Neuronal stem cell (in vitro differentiated cells): ENCODE measurements around the gene RPL13.

Source experiments
- DNase-seq: peaks from one replicate; pipeline ENCODE4 v3.0.0-alpha.2; 2013; ENCODE audit warnings: low spot score
- H2AFZ ChIP-seq: one replicate; pipeline ENCODE4 v1.6.1; 2013; ENCODE audit warnings: mild to moderate bottlenecking, low read length, inconsistent platforms
- H2AK5ac ChIP-seq: 2 replicates; pipeline ENCODE4 v1.6.1; 2013; ENCODE audit warnings: low read depth, mild to moderate bottlenecking, inconsistent platforms, low read length, moderate library complexity, mixed read lengths
- H2BK120ac ChIP-seq: 2 replicates; pipeline ENCODE4 v1.6.1; 2013; ENCODE audit warnings: low read depth, mild to moderate bottlenecking, inconsistent platforms, low read length, moderate library complexity, mixed read lengths
- H2BK12ac ChIP-seq: one replicate; pipeline ENCODE4 v1.6.1; 2013; ENCODE audit warnings: low read length, inconsistent platforms
- H2BK15ac ChIP-seq: 2 replicates; pipeline ENCODE4 v1.6.1; 2013; ENCODE audit warnings: mild to moderate bottlenecking, low read length, inconsistent platforms, mixed read lengths
- H2BK5ac ChIP-seq: one replicate; pipeline ENCODE4 v1.6.1; 2013; ENCODE audit warnings: inconsistent platforms, mild to moderate bottlenecking, low read length, moderate library complexity
- H3K14ac ChIP-seq: one replicate; pipeline ENCODE4 v1.6.1; 2013; ENCODE audit warnings: low read length, inconsistent platforms
- H3K18ac ChIP-seq: 2 replicates; pipeline ENCODE4 v1.6.1; 2013; ENCODE audit warnings: low read length, inconsistent platforms
- H3K23ac ChIP-seq: 2 replicates; pipeline ENCODE4 v1.6.1; 2013; ENCODE audit warnings: low read depth, mild to moderate bottlenecking, mixed read lengths, low read length, inconsistent platforms; ENCODE audit not compliant: poor library complexity
- H3K27ac ChIP-seq: replicated peaks from 3 replicates; pipeline ENCODE4 v1.5.1; 2013; ENCODE audit warnings: low read length, inconsistent platforms
- H3K27me3 ChIP-seq, 3 experiments: 2 replicates each; pipeline ENCODE4 v1.6.1; 2013; ENCODE audit warnings: low read length in 3 of 3, mild to moderate bottlenecking in 2 of 3, inconsistent platforms in 1 of 3, low read depth in 1 of 3, mixed read lengths in 1 of 3, moderate library complexity in 1 of 3; ENCODE audit not compliant: control insufficient read depth in 3 of 3, insufficient read depth in 3 of 3
- H3K36me3 ChIP-seq, 2 donors: replicated peaks in 1 of 2; 2 replicates each; pipeline ENCODE4 v1.6.1; 2013; ENCODE audit warnings: low read length in 2 of 2; ENCODE audit not compliant: control insufficient read depth in 2 of 2, insufficient read depth in 2 of 2
- H3K4ac ChIP-seq: 2 replicates; pipeline ENCODE4 v1.6.1; 2013; ENCODE audit warnings: inconsistent platforms, mild to moderate bottlenecking, low read length, moderate library complexity
- H3K4me1 ChIP-seq, 2 donors: 1 replicate in 1 of 2; 2 replicates in 1 of 2; pipeline ENCODE4 v1.6.1; 2013; ENCODE audit warnings: low read length in 2 of 2, low read depth in 1 of 2; ENCODE audit not compliant: control insufficient read depth in 2 of 2, insufficient read depth in 1 of 2
- H3K4me2 ChIP-seq: one replicate; pipeline ENCODE4 v1.6.1; 2013; ENCODE audit warnings: mild to moderate bottlenecking, low read length, inconsistent platforms; ENCODE audit not compliant: insufficient read depth, poor library complexity, severe bottlenecking
- H3K4me3 ChIP-seq, 2 donors: 2 replicates each; pipeline ENCODE4 v1.5.1; 2013; ENCODE audit warnings: low read length in 2 of 2, mild to moderate bottlenecking in 2 of 2, inconsistent platforms in 1 of 2, moderate library complexity in 1 of 2
- H3K79me1 ChIP-seq: one replicate; pipeline ENCODE4 v1.6.1; 2013; ENCODE audit warnings: low read depth, mild to moderate bottlenecking, inconsistent platforms, low read length, moderate library complexity
- H3K9ac ChIP-seq: one replicate; pipeline ENCODE4 v1.6.1; 2013; ENCODE audit warnings: mild to moderate bottlenecking, low read depth, low read length, inconsistent platforms; ENCODE audit not compliant: poor library complexity
- H3K9me3 ChIP-seq, 2 donors: replicated peaks in 1 of 2; 2 replicates each; pipeline versions ENCODE3 to v1.6.1; 2013; ENCODE audit warnings: low read length in 2 of 2, mild to moderate bottlenecking in 2 of 2, inconsistent platforms in 1 of 2, low read depth in 1 of 2, mixed read lengths in 1 of 2, moderate library complexity in 1 of 2; ENCODE audit not compliant: control insufficient read depth in 2 of 2, insufficient read depth in 1 of 2
- H4K8ac ChIP-seq: one replicate; pipeline ENCODE4 v1.6.1; 2013; ENCODE audit warnings: low read depth, mild to moderate bottlenecking, inconsistent platforms, low read length, moderate library complexity
- H4K91ac ChIP-seq: one replicate; pipeline ENCODE4 v1.6.1; 2013; ENCODE audit warnings: low read length, low read depth, mild to moderate bottlenecking, inconsistent platforms; ENCODE audit not compliant: poor library complexity
- WGBS, 2 donors: extraction: QIAGEN DNeasy Blood & Tissue Kit; methylation state at CpG; one replicate each; pipeline ENCODE4 v1.1.7; 2013; ENCODE audit warnings: missing lambda C conversion rate in 2 of 2, mixed read lengths in 1 of 2; ENCODE audit not compliant: insufficient read length in 2 of 2, insufficient replicate concordance in 1 of 2; ENCODE audit errors: extremely low coverage in 2 of 2; 5-methylcytosine and 5-hydroxymethylcytosine counted together

RPL13 gene

GRCh38 chr16:89579351-89579750 is 18.9 kb downstream of the RPL13 start:
- Histone ChIP-seq H3K9me3 (peaks cover 0 to 3% of the 10 kb centered on the region in 2 donors), H3K14ac (no peak overlapping the region), H3K79me1 (no peaks in the 10 kb centered on the region), H3K18ac (no peak overlapping the region), H4K8ac (no peak overlapping the region), H2AK5ac (no peak overlapping the region), H3K36me3 (no peaks in the 10 kb centered on the region), H3K27ac (no peak overlapping the region), H3K9ac (no peak overlapping the region), H3K23ac (no peak overlapping the region), H3K27me3 (peaks cover 21 to 32% (median 27%) of the 10 kb centered on the region in 3 experiments), H3K4me3 (peak overlapping the region in 1 of 2 donors; percentile 18), H2BK12ac (no peak overlapping the region), H2BK5ac (no peak overlapping the region), H2AFZ (no peak overlapping the region), H2BK15ac (no peak overlapping the region), H2BK120ac (no peak overlapping the region), H3K4me2 (no peak overlapping the region), H3K4me1 (peaks cover 2 to 8% of the 10 kb centered on the region in 2 donors), H3K4ac (no peak overlapping the region), H4K91ac (no peak overlapping the region)
- no peak for DNase-seq
- no CpG with 5 or more reads among the region's 15 CpGs for WGBS, 2 donors

- DNase-seq, result no peak
- no peaks in the 10 kb centered on the region for H3K36me3 ChIP-seq
- H2AK5ac ChIP-seq, result no peak overlapping the region
- no peak overlapping the region for H4K91ac ChIP-seq
- no peak overlapping the region for H3K27ac ChIP-seq
- H3K4ac ChIP-seq, result no peak overlapping the region
- H2BK5ac ChIP-seq, result no peak overlapping the region
- H2AFZ ChIP-seq, result no peak overlapping the region
- H4K8ac ChIP-seq, result no peak overlapping the region
- no CpG with 5 or more reads among the region's 33 CpGs for WGBS, 2 donors
- H2BK15ac ChIP-seq, result no peak overlapping the region
- H3K27me3 ChIP-seq, result peaks cover 8 to 15% (median 14%) of the 10 kb centered on the region in 3 experiments
- no peak overlapping the region for H3K9ac ChIP-seq
- no peak overlapping the region for H2BK120ac ChIP-seq
- no peak overlapping the region for H3K23ac ChIP-seq
- H3K18ac ChIP-seq, result no peak overlapping the region
- H3K4me3 ChIP-seq, result no peak overlapping the region
- peaks cover 2 to 11% of the 10 kb centered on the region in 2 donors for H3K4me1 ChIP-seq
- H3K9me3 ChIP-seq, result peaks cover 0 to 3% of the 10 kb centered on the region in 2 donors
- H3K14ac ChIP-seq, result no peak overlapping the region
- no peak overlapping the region for H2BK12ac ChIP-seq
- no peaks in the 10 kb centered on the region for H3K79me1 ChIP-seq
- no peak overlapping the region for H3K4me2 ChIP-seq
Observed at GRCh38 chr16:89581045-89581695, 20.7 kb downstream of the RPL13 start.

GRCh38 chr16:89581861-89582563 is 21.5 kb downstream of the RPL13 start:
- Histone ChIP-seq H3K9ac (peak overlapping the region; percentile 21), H4K91ac (no peak overlapping the region), H3K4ac (no peak overlapping the region), H3K23ac (peak overlapping the region; percentile 73), H3K27me3 (peaks cover under 1 to 6% (median 6%) of the 10 kb centered on the region in 3 experiments), H3K27ac (no peak overlapping the region), H2BK120ac (no peak overlapping the region), H3K4me1 (peaks cover 2 to 11% of the 10 kb centered on the region in 2 donors), H2AFZ (peak overlapping the region; percentile 34), H3K79me1 (no peaks in the 10 kb centered on the region), H2BK5ac (peak overlapping the region; percentile 22), H3K9me3 (peaks cover 0 to 3% of the 10 kb centered on the region in 2 donors), H2BK12ac (no peak overlapping the region), H2AK5ac (peak overlapping the region; percentile 84), H3K14ac (no peak overlapping the region), H2BK15ac (no peak overlapping the region), H3K18ac (peak overlapping the region; percentile 57), H4K8ac (no peak overlapping the region), H3K36me3 (no peaks in the 10 kb centered on the region), H3K4me3 (peak overlapping the region in 1 of 2 donors; percentile 22), H3K4me2 (no peak overlapping the region)
- DNase-seq, result no peak
- no CpG with 5 or more reads among the region's 15 CpGs for WGBS, 2 donors

GRCh38 chr16:89582614-89583196 is 22.2 kb downstream of the RPL13 start:
- Histone ChIP-seq H2BK15ac (peak overlapping the region; percentile 49), H2AK5ac (peak overlapping the region; percentile 63), H2BK12ac (no peak overlapping the region), H3K9me3 (peaks cover 0 to 3% of the 10 kb centered on the region in 2 donors), H3K79me1 (no peaks in the 10 kb centered on the region), H3K23ac (peak overlapping the region; percentile 73), H4K91ac (no peak overlapping the region), H3K4ac (no peak overlapping the region), H2BK120ac (no peak overlapping the region), H3K27me3 (no peaks in the 10 kb centered on the region), H3K14ac (peak overlapping the region; percentile 71), H3K27ac (no peak overlapping the region), H2AFZ (peak overlapping the region; percentile 34), H4K8ac (no peak overlapping the region), H3K4me2 (no peak overlapping the region), H3K4me3 (no peak overlapping the region), H3K18ac (peak overlapping the region; percentile 71), H3K36me3 (no peaks in the 10 kb centered on the region), H3K4me1 (peaks cover 2 to 11% of the 10 kb centered on the region in 2 donors), H3K9ac (peak overlapping the region; percentile 60), H2BK5ac (peak overlapping the region; percentile 66)
- DNase-seq, result no peak
- WGBS, 2 donors, result no CpG with 5 or more reads among the region's 19 CpGs
